ENCODE data around the gene AZIN2. TPM values are rescaled to one million over a fixed set of nuclear protein-coding genes. Genes with fewer than 3 reads are reported as not detected.

AZIN2 gene
- total and polyA plus RNA-seq, 9 of the 15 experiments (the other 6 are each of a cell fraction or from before 2014, with no cell fraction given) = 0.06 to 0.91 (median 0.42) TPM; not detected in 2

GRCh38 chr1:33150522-33150921, 69.6 kb downstream of the AZIN2 start (continued):
- TF ChIP-seq MYC (IDR thresholded peaks at IDR 0.05; ENCODE audit: low read depth, low read length) (no peak), MYC (CRISPR knock-in tag; IDR thresholded peaks at IDR 0.05; ENCODE audit: borderline replicate concordance, low read depth) (no peak), CEBPG (CRISPR knock-in tag; IDR thresholded peaks at IDR 0.05) (no peak), CEBPG (tag; conservative IDR thresholded peaks at IDR 0.05 in 1 of 2, IDR thresholded peaks at IDR 0.05 in 1 of 2) (no peak), XRCC3 (IDR thresholded peaks at IDR 0.05) (no peak), ZNF316 (IDR thresholded peaks at IDR 0.05) (no peak), ZBED1 (IDR thresholded peaks at IDR 0.05) (no peak)

GRCh38 chr1:33151116-33151515, 70.2 kb downstream of the AZIN2 start:
- WGBS (ENCODE audit: insufficient coverage, low coverage, missing lambda C conversion rate) = 0% methylated on average over 7 of the region's 7 CpGs
- BruUV-seq (replicated peaks) = no TSS peak
- peaks cover 0 to 5% of the 10 kb centered on the region in 2 experiments; a peak in 1 of 5 replicates for H3K4me1 ChIP-seq (replicated peaks in 1 of 2; ENCODE audit: control insufficient read depth in 2 of 2, insufficient read depth in 2 of 2, low read length in 2 of 2)
- intact Hi-C loops (cut with micrococcal nuclease) = no loop called here
- FAIRE-seq = no peak
- no peaks in the 10 kb centered on the region for H3K79me2 ChIP-seq (ENCODE audit: control insufficient read depth, insufficient read depth, low read length)
- H3K9me3 ChIP-seq (replicated peaks; ENCODE audit: control insufficient read depth, insufficient read depth, low read depth, low read length) = no peaks in the 10 kb centered on the region
- POLR2A ChIA-PET = interaction anchor here (1.5 kb wide), 1 partner anchor 10 kb away, joined by 3 read pairs; no protein-coding TSS in a partner anchor
- no peak overlapping the region for H3K4me3 ChIP-seq
- no peak overlapping the region for H3K4me2 ChIP-seq (ENCODE audit: insufficient read depth, low read length)
- no peak overlapping the region for H3K9ac ChIP-seq (ENCODE audit: insufficient read depth in 1 of 2, low read depth in 2 of 2, low read length in 2 of 2)
- no peak for ATAC-seq
- CTCF ChIA-PET (ENCODE audit: low intra/inter-chr PET ratio) = no interaction called here
- no peak overlapping the region for H2AFZ ChIP-seq (ENCODE audit: low read depth, low read length)
- no peak for DNase-seq (ENCODE audit: extremely low read depth in 1 of 4, low spot score in 3 of 4)
- H3K9me1 ChIP-seq (ENCODE audit: control insufficient read depth, insufficient read depth, low read length) = no peaks in the 10 kb centered on the region
- peaks cover 13 to 37% of the 10 kb centered on the region in 2 experiments; a peak in 4 of 5 replicates for H3K27me3 ChIP-seq (ENCODE audit: control insufficient read depth in 2 of 2, insufficient read depth in 2 of 2, low read length in 2 of 2)
- in situ Hi-C loops (cut with MboI) = no loop called here
- H3K36me3 ChIP-seq (ENCODE audit: control insufficient read depth, insufficient read depth, low read length) = no peaks in the 10 kb centered on the region
- H4K20me1 ChIP-seq (replicated peaks; ENCODE audit: control insufficient read depth, insufficient read depth, low read length) = no peaks in the 10 kb centered on the region
- H3K27ac ChIP-seq (ENCODE audit: extremely low read depth, low read depth, low read length) = no peak overlapping the region
- TF ChIP-seq EP400 (IDR thresholded peaks at IDR 0.05) (no peak), ZNF239 (CRISPR knock-in tag; IDR thresholded peaks at IDR 0.05) (no peak), CREB5 (CRISPR knock-in tag; IDR thresholded peaks at IDR 0.05) (no peak), PCBP1 (IDR thresholded peaks at IDR 0.05; ENCODE audit: low read depth, low read length, poor library complexity, severe bottlenecking) (no peak), ZBTB8A (IDR thresholded peaks at IDR 0.05; ENCODE audit: partially characterized antibody) (no peak), ZKSCAN1 (IDR thresholded peaks at IDR 0.05; ENCODE audit: low read depth, low read length) (no peak), E2F1 (CRISPR knock-in tag; IDR thresholded peaks at IDR 0.05) (no peak), PHF8 (IDR thresholded peaks at IDR 0.05; ENCODE audit: borderline replicate concordance, low read length) (no peak), ZNF316 (IDR thresholded peaks at IDR 0.05) (no peak), HIVEP1 (CRISPR knock-in tag; IDR thresholded peaks at IDR 0.05) (no peak), HNRNPH1 (optimal IDR thresholded peaks at IDR 0.05; ENCODE audit: low read depth, low read length) (no peak), NR2C2 (CRISPR knock-in tag; IDR thresholded peaks at IDR 0.05) (no peak), NR2C2 (tag; IDR thresholded peaks at IDR 0.05) (no peak), NKRF (IDR thresholded peaks at IDR 0.05; ENCODE audit: borderline replicate concordance) (no peak)

Data from K562 (cell line).